SKM-1 treated with dmso at 0.1 percent for 144 hours (cell line): ENCODE results near the gene MRO.

Experiments used
- DNase-seq: peaks from one replicate; lab custom pipeline; 2025; ENCODE audit not compliant: unreplicated experiment; lab: John Stamatoyannopoulos, UW

Gene MRO

GRCh38 chr18:50748243-50749229, 71.3 kb downstream of the MRO start:
- no peak for DNase-seq

DNA sequence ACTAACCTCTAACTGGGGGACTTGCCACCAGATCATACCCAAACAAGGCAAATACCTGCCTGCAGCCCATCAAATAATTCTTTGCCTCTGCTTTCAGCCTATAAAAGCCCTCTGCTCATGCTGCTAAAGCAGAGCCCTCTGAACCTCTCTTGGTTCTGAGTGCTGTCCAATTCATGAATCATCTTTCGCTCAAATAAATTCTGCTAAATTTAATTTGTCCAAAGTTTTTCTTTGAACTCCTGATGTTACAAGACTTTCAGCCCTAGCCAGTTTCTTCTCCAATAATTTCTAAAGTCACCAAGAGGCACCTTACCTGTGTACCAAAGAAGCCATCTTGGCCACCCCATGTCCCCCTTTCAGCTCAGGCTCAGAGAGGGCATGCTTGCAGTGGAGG, 72.0 kb downstream of the MRO start:
- no peak for DNase-seq

DNA sequence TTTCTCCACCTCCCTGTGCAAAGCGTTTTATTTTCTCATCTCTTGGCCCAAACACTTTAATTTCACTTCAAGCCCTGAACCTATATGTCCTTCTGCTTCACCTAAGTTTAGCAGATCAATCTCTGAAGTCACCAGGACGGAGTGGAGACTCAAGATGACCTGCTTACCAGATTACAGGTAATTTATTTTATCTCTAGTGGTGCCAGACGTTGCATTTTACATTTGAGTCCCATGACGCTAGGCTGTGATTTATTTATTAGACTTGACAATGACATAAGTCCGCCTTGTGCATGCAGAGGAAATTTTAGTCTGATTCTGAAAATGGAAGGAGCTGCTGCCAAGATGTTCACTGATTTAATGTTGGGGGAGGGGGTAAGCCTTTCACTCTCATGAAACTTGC, 73.9 kb downstream of the MRO start:
- no peak for DNase-seq
